Activated CD4-positive, alpha-beta T cell treated with anti-CD3 and anti-CD28 coated beads for 36 hours (primary cell): ENCODE data around the gene L3MBTL4. TPM values are rescaled to one million over a fixed set of nuclear protein-coding genes. Genes with fewer than 3 reads are reported as not detected.
"Not testable (repeated sequence)": the region's sequence is repeated elsewhere in the genome, so short reads cannot be mapped to it uniquely, and the experiment has no call there.

Experiments used
- ATAC-seq: fragments of 200-7000 bp; cut with Tn5 transposase; one replicate; pipeline ENCODE4 v1.10.0; 2021; ENCODE audit warnings: mild to moderate bottlenecking, moderate library complexity
- CTCF ChIA-PET: fragments of 350-600 bp; sonication (Branson Sonifier 250); formaldehyde crosslinking; loops from one replicate; lab custom pipeline; 2021; ENCODE audit warnings: antibody characterized with exemption; lab: Charles Lee
- POLR2A ChIA-PET: fragments of 350-600 bp; sonication (Branson Sonifier 250); formaldehyde crosslinking; loops from one replicate; lab custom pipeline; 2021; ENCODE audit warnings: antibody characterized with exemption, inconsistent platforms; lab: Charles Lee
- DNase-seq: peaks from one replicate; pipeline ENCODE4 v3.0.0-alpha.2; 2020
- H3K27ac Mint-ChIP-seq: one replicate; pipeline ENCODE4 v1.8.0; 2021; ENCODE audit warnings: mixed read lengths
- H3K27me3 Mint-ChIP-seq: one replicate; pipeline ENCODE4 v1.8.0; 2021; ENCODE audit warnings: mixed read lengths
- H3K36me3 Mint-ChIP-seq: one replicate; pipeline ENCODE4 v1.8.0; 2021; ENCODE audit warnings: low read depth, mixed read lengths
- H3K4me1 Mint-ChIP-seq: one replicate; pipeline ENCODE4 v1.8.0; 2021; ENCODE audit warnings: mixed read lengths
- H3K4me3 Mint-ChIP-seq: one replicate; pipeline ENCODE4 v1.8.0; 2021; ENCODE audit warnings: mild to moderate bottlenecking, moderate library complexity, mixed read lengths
- H3K9me3 Mint-ChIP-seq: one replicate; pipeline ENCODE4 v1.8.0; 2021; ENCODE audit warnings: low read depth, mixed read lengths
- intact Hi-C, 2 experiments: fragments of 100-400 bp; cut with DNase I in 1 of 2; cut with micrococcal nuclease in 1 of 2; formaldehyde crosslinking; loops; one replicate each; pipeline versions ENCODE4 v1.14.2 to v1.15.1; 2022 to 2024; cut with DNase I, micrococcal nuclease
- total RNA-seq, 2 experiments: library from RNA; stranded (reverse); gene quantifications; one replicate each; pipeline ENCODE4 v1.2.3, GENCODE V29; 2021

Gene L3MBTL4
- total RNA-seq, 2 experiments from 2014 or later = 0.11 to 0.21 TPM

- no peaks in the 10 kb centered on the region for H3K27me3 Mint-ChIP-seq
- H3K4me3 Mint-ChIP-seq = no peak overlapping the region
- intact Hi-C loops = no loop called here
- H3K36me3 Mint-ChIP-seq = no peaks in the 10 kb centered on the region
- ATAC-seq (no peak), DNase-seq (no peak)
- ChIA-PET POLR2A (interaction anchor here (0.6 kb wide), 1 partner anchor 770 kb away, joined by 4 read pairs; no protein-coding TSS in a partner anchor), CTCF (no interaction called here)
- no peaks in the 10 kb centered on the region for H3K4me1 Mint-ChIP-seq
- no peaks in the 10 kb centered on the region for H3K9me3 Mint-ChIP-seq
- no peak overlapping the region for H3K27ac Mint-ChIP-seq
Observed at GRCh38 chr18:6207116-6207515, 207.6 kb downstream of the L3MBTL4 start.

GRCh38 chr18:6205706-6206105, 209.0 kb downstream of the L3MBTL4 start:
- POLR2A ChIA-PET = no interaction called here

GRCh38 chr18:6204476-6204875, 210.2 kb downstream of the L3MBTL4 start:
- CTCF ChIA-PET = no interaction called here
- no peak for ATAC-seq

More at GRCh38 chr18:6205706-6206105, 209.0 kb downstream of the L3MBTL4 start:
- no peaks in the 10 kb centered on the region for H3K4me1 Mint-ChIP-seq
- intact Hi-C loops = no loop called here
- H3K4me3 Mint-ChIP-seq = no peak overlapping the region
- ATAC-seq (no peak), DNase-seq (no peak)
- no peaks in the 10 kb centered on the region for H3K27me3 Mint-ChIP-seq
- no peaks in the 10 kb centered on the region for H3K36me3 Mint-ChIP-seq
- no peak overlapping the region for H3K27ac Mint-ChIP-seq
- no peaks in the 10 kb centered on the region for H3K9me3 Mint-ChIP-seq
- CTCF ChIA-PET = no interaction called here

GRCh38 chr18:6203791-6204190, 210.9 kb downstream of the L3MBTL4 start:
- intact Hi-C loops = no loop called here
- H3K27ac Mint-ChIP-seq = no peak overlapping the region
- ChIA-PET CTCF (no interaction called here), POLR2A (no interaction called here)
- H3K4me1 Mint-ChIP-seq = no peaks in the 10 kb centered on the region
- no peak overlapping the region for H3K4me3 Mint-ChIP-seq
- H3K9me3 Mint-ChIP-seq = no peaks in the 10 kb centered on the region
- no peaks in the 10 kb centered on the region for H3K36me3 Mint-ChIP-seq
- DNase-seq (no peak), ATAC-seq (no peak)
- H3K27me3 Mint-ChIP-seq = no peaks in the 10 kb centered on the region

More at GRCh38 chr18:6204476-6204875, 210.2 kb downstream of the L3MBTL4 start:
- no peak for DNase-seq
- intact Hi-C loops = no loop called here
- no peak overlapping the region for H3K4me3 Mint-ChIP-seq
- no peaks in the 10 kb centered on the region for H3K4me1 Mint-ChIP-seq
- no peaks in the 10 kb centered on the region for H3K36me3 Mint-ChIP-seq
- H3K27me3 Mint-ChIP-seq = no peaks in the 10 kb centered on the region
- H3K9me3 Mint-ChIP-seq = no peaks in the 10 kb centered on the region
- POLR2A ChIA-PET = no interaction called here
- no peak overlapping the region for H3K27ac Mint-ChIP-seq

- no peak for ATAC-seq
- H3K9me3 Mint-ChIP-seq = no peaks in the 10 kb centered on the region
- no peaks in the 10 kb centered on the region for H3K4me1 Mint-ChIP-seq
- no peak for DNase-seq
- no peak overlapping the region for H3K27ac Mint-ChIP-seq
- H3K4me3 Mint-ChIP-seq = no peak overlapping the region
- ChIA-PET CTCF (interaction anchor here (0.6 kb wide), 1 partner anchor 34 kb away, joined by 3 read pairs; no protein-coding TSS in a partner anchor), POLR2A (no interaction called here)
- H3K36me3 Mint-ChIP-seq = no peaks in the 10 kb centered on the region
- intact Hi-C loops = no loop called here
- no peaks in the 10 kb centered on the region for H3K27me3 Mint-ChIP-seq
Observed at GRCh38 chr18:6202861-6203260, 211.8 kb downstream of the L3MBTL4 start.

- ChIA-PET CTCF (no interaction called here), POLR2A (no interaction called here)
- no peak for ATAC-seq
- H3K9me3 Mint-ChIP-seq = no peaks in the 10 kb centered on the region
- H3K36me3 Mint-ChIP-seq = no peaks in the 10 kb centered on the region
- no peak overlapping the region for H3K4me3 Mint-ChIP-seq
- no peaks in the 10 kb centered on the region for H3K27me3 Mint-ChIP-seq
- no peak overlapping the region for H3K27ac Mint-ChIP-seq
- intact Hi-C loops = no loop called here
- H3K4me1 Mint-ChIP-seq = no peaks in the 10 kb centered on the region
- no peak for DNase-seq
Observed at GRCh38 chr18:6200204-6200774, 214.4 kb downstream of the L3MBTL4 start.

GRCh38 chr18:6199777-6200176, 214.9 kb downstream of the L3MBTL4 start:
- intact Hi-C loops = no loop called here
- Mint-ChIP-seq H3K36me3 (no peaks in the 10 kb centered on the region), H3K27me3 (no peaks in the 10 kb centered on the region), H3K4me1 (no peaks in the 10 kb centered on the region), H3K9me3 (no peaks in the 10 kb centered on the region), H3K27ac (no peak overlapping the region), H3K4me3 (no peak overlapping the region)
- ATAC-seq (no peak), DNase-seq (no peak)
- CTCF ChIA-PET = no interaction called here
- POLR2A ChIA-PET = no interaction called here

GRCh38 chr18:6198585-6198984, 216.1 kb downstream of the L3MBTL4 start:
- Mint-ChIP-seq H3K36me3 (no peaks in the 10 kb centered on the region), H3K4me1 (no peaks in the 10 kb centered on the region), H3K4me3 (no peak overlapping the region), H3K9me3 (no peaks in the 10 kb centered on the region), H3K27me3 (no peaks in the 10 kb centered on the region), H3K27ac (no peak overlapping the region)
- intact Hi-C loops = no loop called here
- ChIA-PET CTCF (no interaction called here), POLR2A (no interaction called here)
- ATAC-seq (no peak), DNase-seq (no peak)

GRCh38 chr18:6194640-6195039, 220.1 kb downstream of the L3MBTL4 start:
- POLR2A ChIA-PET = interaction anchor here (0.7 kb wide), 1 partner anchor 34 kb away, joined by 5 read pairs; no protein-coding TSS in a partner anchor
- Mint-ChIP-seq H3K9me3 (no peaks in the 10 kb centered on the region), H3K27me3 (no peaks in the 10 kb centered on the region), H3K4me3 (no peak overlapping the region), H3K36me3 (no peaks in the 10 kb centered on the region), H3K27ac (no peak overlapping the region), H3K4me1 (no peaks in the 10 kb centered on the region)
- CTCF ChIA-PET = no interaction called here
- intact Hi-C loops = no loop called here
- DNase-seq (no peak), ATAC-seq (no peak)

- H3K27me3 Mint-ChIP-seq, DNase-seq, H3K27ac Mint-ChIP-seq, H3K36me3 Mint-ChIP-seq, ATAC-seq, CTCF ChIA-PET, intact Hi-C loops, H3K9me3 Mint-ChIP-seq, H3K4me3 Mint-ChIP-seq, H3K4me1 Mint-ChIP-seq, POLR2A ChIA-PET: not testable (repeated sequence)
Observed at GRCh38 chr18:6185782-6186181, 228.9 kb downstream of the L3MBTL4 start.

GRCh38 chr18:6174983-6175745, 239.5 kb downstream of the L3MBTL4 start:
- ChIA-PET POLR2A (no interaction called here), CTCF (no interaction called here)
- H3K27ac Mint-ChIP-seq = no peak overlapping the region
- no peaks in the 10 kb centered on the region for H3K4me1 Mint-ChIP-seq
- no peaks in the 10 kb centered on the region for H3K27me3 Mint-ChIP-seq
- H3K36me3 Mint-ChIP-seq = no peaks in the 10 kb centered on the region
- ATAC-seq = no peak
- DNase-seq = no peak
- H3K4me3 Mint-ChIP-seq = no peak overlapping the region
- intact Hi-C loops = no loop called here
- peaks cover 5% of the 10 kb centered on the region for H3K9me3 Mint-ChIP-seq

GRCh38 chr18:6170604-6171003, 244.1 kb downstream of the L3MBTL4 start:
- DNase-seq (no peak), ATAC-seq (no peak)
- POLR2A ChIA-PET = no interaction called here
- Mint-ChIP-seq H3K27ac (no peak overlapping the region), H3K9me3 (peaks cover 5% of the 10 kb centered on the region), H3K27me3 (no peaks in the 10 kb centered on the region), H3K36me3 (no peaks in the 10 kb centered on the region), H3K4me3 (no peak overlapping the region), H3K4me1 (no peaks in the 10 kb centered on the region)
- intact Hi-C loops = no loop called here
- CTCF ChIA-PET = no interaction called here
